ENCODE data around the gene CIAO3.
"Not testable (repeated sequence)": the region's sequence is repeated elsewhere in the genome, so short reads cannot be mapped to it uniquely, and the experiment has no call there.

Gene CIAO3

GRCh38 chr16:708019-708418, 32.8 kb downstream of the CIAO3 start:
- DNase-seq = no peak

DNA sequence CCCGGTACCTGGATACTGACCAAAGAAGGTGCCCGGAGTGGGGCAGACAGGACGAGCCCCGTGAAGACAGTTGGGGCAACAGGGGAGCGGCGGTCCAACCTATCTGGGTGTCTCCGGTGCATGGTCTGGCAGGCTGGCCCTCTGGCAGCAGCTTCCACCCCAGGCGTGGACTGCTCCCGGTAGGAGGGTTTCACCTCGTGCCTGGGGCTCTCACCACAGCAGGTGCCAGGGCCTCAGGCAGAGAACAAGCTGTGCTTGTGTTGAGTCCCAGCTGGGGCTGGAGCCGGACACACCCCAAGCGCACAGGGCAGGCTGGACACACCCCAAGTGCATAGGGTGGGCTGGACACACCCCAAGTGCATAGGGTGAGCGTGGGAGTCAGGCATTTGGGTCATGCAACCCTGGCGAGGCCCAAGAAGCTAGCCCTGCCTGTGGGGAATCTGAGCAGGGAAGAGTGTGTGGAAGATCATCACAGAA, 33.7 kb downstream of the CIAO3 start:
- DNase-seq = no peak

DNA sequence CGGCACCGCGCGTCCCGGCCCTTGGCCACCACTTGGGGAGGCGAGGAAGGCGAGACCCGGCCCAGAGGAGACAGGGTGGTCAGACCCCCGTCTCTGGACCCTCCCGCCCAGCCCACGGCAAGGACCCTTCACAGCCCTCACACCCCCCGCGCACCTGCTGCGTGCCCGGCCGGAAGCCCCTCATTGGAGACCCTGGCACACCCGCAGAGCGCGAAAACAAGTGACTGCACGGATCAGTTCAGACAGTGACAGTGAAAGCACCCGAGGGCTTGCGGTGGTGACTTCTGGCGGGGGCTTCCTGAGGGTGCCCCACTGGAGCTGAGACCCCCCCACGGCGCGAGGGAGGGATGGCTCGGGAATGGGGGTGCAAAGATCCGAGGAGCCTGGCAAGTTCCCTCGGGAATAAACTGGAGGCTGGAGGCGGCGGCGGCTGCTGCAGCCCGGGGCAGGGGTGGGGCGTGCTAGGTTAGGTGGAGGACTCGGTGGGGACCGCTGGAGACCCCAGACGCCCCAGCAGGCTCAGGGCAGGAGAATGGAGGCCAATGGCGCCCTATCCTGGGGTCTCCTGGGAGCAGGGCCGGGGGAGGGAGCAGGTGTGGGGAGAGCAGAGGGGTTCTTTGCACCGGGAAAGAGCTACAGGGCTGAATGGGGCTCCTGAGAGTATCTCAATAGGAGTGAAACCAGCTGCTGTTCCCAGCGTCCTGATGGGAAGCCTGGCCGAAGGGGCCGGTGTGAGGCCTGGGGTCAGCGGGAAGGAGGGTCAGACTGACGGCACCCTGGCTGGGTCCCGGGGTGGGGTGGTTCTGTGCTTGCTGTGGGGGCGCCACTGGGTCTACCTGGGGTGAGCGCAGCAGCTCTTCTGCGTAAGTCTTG, 34.4 kb downstream of the CIAO3 start:
- no peak for DNase-seq

- no peak for DNase-seq
Measured at GRCh38 chr16:705431-706188, 35.2 kb downstream of the CIAO3 start, which contains the start of gene FBXL16. Gene FBXL16 (minus strand): TSS chr16:705801. CDS start chr16:697405, 8,396 bp downstream.

DNA sequence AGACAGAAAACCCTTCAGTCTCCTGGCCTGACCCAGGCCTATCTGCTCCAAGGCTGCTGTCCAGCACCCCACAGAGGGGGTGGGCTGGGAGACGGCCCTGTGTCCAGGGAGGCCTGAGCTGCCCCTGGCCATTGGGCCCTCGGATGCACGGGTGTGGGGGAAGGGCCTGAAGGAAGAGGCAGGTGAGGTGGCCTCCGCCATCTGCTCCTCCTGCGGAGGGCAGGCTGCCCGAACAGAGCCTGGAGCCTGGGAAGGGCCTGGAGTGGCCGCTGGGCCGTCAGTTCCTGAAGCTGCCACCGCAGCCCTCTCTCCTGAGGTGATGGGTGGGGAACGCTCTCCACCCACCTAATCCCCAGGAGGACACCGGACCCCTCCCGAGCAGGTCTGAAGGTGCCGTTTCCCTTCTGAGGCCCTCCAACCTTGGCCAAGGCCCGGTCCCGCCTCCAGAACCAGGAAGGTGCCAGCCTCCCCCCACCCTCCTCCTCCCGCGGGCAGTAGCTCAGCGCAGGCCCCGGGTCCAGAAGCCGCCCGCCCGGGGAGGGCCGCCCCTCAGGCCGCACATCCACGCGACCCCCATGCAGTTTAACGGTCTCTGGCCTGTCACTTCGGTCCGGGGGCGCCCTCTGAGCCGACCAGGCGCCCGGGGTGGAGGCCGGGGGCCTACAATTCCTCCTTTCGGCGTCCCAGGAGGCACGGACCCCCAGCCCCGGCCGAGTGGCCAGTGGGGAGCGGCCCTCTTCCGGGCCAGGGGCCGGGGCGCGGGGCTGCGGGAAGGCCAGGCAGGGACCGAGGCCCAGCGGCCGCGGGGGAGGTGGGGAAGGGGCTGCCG, 36.0 kb downstream of the CIAO3 start:
- no peak for DNase-seq

DNA sequence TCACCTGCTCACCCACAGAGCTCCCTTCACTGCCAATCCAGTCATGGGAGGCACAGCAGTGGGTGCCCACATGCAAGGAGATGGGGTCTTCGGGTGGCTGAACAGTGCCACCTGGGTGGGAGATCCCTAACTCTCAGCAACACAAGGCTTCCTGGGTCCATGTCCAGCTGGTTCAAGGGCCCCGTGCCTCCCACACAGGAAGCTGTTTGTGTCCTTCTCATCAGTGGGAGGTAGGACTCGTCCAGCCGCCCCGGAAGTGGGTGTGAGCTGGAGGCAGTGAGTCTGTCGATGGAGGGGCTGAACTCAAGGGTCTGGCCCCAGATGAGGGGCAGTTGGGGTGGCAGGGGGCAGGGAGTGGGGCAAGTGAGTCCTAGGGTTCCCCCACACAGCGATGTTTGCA, 36.8 kb downstream of the CIAO3 start:
- no peak for DNase-seq

DNA sequence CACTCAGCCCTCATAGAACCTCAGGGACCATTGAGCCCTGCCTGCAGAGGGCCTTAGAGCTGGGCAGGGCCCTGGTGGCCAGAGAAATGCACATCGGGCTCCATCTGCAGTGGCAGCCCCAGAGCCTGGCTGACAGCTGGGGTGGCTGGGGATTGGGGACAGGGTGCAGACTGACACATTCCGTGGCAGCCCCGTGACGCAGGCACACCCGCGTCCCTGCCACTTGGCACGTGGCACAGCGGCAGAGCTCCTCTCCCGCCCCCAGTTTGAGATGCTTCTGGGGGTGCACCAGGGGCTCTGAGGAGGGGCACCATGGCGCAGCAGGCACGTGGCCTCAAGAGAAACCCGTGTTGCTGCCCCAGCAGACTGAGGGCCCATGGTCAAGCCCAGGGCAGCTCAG, 37.4 kb downstream of the CIAO3 start:
- DNase-seq = no peak

DNA sequence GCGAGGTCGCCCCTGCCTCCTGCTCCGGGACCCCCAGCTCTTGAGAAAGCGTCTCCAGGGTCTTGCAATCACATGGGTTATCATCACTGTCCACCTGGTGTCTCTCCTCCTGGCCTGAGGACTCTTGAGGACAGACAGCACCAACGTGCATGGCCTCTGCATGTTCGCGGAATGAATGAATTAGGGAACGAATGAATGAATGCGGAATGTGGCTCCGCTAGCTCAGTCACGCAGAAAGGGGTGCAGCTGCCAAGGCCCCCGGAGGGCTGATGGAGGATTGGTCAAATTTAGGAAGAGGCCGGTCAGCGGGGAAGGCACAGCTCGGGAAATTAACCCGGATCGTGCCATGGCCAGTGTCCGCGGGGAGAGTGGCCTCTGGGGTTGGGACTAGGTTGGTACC, 38.5 kb downstream of the CIAO3 start:
- no peak for DNase-seq

- no peak for DNase-seq
Measured at GRCh38 chr16:700684-701584, 39.9 kb downstream of the CIAO3 start.

GRCh38 chr16:698911-699671, 41.7 kb downstream of the CIAO3 start:
- no peak for DNase-seq

- DNase-seq = no peak
Measured at GRCh38 chr16:695355-696089, 45.3 kb downstream of the CIAO3 start.

DNA sequence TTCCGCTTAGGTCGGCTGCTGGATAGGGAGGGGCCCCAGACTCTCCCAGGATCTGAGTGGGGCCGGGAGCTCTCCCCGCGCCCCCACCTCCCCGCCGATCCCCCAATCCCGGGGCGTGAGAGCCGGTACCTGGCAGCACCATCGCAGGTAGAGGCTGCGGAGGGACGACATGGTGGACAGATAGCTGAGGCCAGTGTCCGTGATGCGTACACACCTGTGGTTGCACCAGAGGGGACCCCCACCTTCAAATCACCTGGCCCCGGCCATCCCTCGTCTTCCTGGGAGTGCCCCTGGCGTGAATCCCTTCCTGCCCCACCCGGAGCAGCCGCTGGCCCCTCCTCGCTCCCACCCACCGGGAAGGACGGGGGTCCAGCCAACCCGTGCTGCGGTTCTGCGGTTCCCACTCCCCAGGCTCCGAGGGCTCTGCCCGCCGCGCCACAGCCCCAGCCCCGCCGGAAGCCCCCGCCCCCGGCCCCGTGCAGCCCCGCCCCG, 45.9 kb downstream of the CIAO3 start:
- DNase-seq = no peak

- DNase-seq = no peak
Measured at GRCh38 chr16:694187-694862, 46.5 kb downstream of the CIAO3 start.

DNA sequence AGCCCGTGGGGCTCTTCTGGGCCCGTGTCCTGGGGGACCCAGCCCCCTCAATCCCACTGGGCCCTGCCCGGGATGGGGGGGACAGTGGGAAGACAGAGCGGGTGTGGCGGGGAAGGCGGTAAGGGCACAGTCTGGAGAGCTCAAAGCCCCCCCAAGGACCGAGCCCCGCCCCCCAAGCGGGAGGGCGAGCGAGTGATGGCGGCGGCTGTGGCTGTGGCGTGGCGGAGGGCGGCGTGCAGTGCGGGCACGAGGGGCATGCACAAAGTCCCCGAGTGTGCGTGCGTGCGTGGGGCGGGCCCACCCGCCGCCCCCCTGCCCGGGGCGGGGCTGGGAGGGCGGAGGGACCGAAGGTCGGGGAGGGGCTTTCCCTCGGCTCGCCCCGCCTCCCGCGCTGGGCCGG, 47.0 kb downstream of the CIAO3 start:
- no peak for DNase-seq

- DNase-seq = no peak
Measured at GRCh38 chr16:693364-693763, 47.4 kb downstream of the CIAO3 start.

- no peak for DNase-seq
Measured at GRCh38 chr16:692356-693108, 48.3 kb downstream of the CIAO3 start.

DNA sequence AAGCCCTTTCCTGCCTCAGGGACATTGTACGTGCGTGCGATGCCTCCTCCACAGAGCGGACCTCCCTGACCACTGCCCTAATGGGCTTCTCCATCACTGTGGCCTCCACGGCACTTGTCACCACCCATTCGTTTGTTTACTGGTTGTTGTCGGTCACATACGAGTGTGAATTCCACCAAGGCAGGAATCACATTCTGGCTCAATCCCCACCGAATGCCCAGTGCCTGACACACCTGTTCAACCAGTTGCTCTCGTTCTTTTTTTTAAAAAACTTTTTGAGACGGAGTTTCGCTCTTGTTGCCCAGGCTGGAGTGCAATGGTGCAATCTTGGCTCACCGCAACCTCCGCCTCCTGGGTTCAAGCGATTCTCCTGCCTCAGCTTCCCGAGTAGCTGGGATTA, 49.6 kb downstream of the CIAO3 start:
- not testable (repeated sequence) for DNase-seq

GRCh38 chr16:689175-689897, 51.5 kb downstream of the CIAO3 start:
- no peak for DNase-seq

Measured in femur (tissue), 1 donor.